IPS DF 19.7 (cell line): ENCODE results near the gene GALNT9.
A peak's percentile ranks its signal among the peaks of the same experiment; 100 is the strongest.

Experiments
- DNase-seq: peaks from one replicate; pipeline ENCODE4 v3.0.0-alpha.2; 2013; ENCODE audit warnings: low read depth, low spot score

The GALNT9 gene

DNA sequence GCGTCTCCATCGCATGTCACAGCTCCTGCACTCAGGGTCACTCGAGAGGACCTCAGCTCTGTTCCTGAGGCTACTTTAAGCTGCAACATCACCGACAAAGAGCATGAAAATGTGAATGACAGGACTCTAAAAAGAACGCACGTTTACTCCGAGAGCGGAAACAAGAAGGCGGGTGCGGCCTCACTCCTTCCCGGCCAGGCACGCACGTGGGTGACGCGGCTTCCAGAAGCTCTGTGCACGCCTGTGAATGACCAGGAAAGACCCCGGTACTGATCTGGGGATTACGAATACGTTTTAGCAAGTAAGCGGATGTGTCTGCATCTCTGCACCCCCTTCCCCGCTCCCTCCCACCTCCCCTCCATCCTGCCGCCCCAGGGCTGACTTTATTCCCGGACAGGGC lies 15.2 kb upstream of the GALNT9 start:
- no peak for DNase-seq

DNA sequence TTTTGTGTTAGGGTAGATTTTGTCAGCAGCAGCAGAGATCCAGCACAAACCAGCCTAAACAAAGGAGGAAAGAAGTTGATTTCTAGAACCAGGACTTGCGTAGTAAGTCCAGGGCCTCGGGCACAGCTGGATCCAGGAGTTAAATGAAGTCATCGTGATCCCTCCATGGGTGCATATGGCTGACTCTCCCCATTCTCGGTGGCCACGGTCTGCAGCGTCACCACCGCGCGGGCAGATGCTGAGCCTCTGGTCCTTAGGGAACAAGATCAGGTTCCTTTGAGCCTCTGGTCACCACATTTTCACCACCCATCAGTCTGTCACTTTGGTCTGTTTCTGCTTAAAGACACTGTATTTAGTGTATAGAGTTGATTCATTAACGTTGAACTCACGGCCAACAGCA lies 14.8 kb upstream of the GALNT9 start:
- DNase-seq, result no peak

DNA sequence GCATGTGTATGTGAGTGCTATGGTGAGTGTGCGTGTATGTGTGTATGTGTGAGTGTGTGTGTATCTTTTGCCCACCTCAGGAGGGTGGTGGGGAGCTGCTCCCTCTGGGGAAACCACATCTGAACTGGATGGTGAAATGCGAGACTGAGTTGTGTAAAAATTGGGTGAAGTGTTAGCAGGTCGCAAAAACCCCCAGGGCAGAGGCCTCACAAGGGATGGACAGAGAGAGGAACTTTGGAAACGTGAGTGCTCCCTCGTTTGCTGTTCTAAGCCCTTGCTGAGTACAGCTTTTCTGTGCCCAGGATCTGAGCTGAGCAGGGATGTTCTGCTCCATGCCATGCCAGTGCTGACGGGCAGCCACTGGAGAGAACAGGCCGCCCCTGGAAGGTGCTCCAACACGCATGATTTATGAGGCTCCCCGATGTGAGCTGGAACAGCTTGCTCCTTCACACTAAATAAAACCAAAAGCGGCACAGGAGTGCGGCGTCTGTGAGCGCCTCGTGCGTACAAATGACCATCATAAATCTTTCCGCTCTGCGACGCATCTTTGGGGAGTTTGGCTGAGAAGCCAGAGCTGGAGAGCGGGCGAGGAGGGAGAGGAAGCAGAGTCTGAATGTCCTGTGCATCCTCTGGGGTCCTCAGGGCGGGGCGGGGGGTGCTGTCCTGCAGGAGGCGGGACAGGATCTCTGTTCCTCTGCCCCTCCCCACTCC lies 14.1 kb upstream of the GALNT9 start:
- no peak for DNase-seq

DNA sequence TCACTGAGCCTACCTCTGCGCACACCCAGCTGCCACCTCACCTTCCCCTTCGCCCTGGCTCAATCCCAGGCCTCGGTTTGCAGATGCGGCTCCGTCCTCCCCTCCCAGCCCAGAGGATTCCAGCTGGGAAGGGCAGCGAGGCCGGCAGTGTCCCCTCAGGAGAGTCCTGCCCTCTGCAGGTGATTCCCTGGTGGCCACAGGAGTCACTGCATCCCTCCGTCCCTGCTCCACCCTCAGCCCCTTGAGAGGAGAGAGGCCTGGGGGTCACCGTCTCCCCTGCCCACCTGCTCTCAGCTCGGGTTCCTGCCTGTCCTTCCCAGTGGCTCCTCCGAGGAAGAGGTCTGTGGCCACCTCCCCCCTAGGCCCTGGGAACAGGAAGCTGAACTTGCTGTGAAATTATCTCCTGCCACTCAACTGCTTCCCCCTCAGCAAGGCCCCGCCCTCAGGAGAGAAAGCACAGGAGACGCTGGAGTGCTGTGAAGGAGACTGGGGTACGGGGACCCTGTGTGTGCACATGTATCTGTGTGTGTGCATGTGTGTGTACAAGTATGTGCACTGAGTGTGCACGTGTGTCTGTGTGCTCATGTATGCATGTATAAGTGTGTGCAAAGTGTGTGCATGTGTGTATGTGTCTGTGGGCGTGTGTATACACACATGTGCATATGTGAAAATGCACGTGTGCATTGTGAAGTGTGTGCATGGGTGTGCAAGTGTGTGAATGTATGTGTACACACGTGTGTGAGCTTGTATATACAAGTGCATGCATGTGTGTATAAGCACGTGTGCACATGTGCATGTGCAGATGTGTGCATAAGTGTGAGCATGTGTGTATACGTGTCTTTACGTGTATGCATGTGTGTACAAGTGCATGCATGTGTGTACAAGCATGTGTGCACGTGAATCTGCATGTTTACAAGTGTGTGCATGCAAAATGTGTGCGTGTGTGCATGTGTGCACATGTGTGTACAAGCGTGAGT lies 13.2 kb upstream of the GALNT9 start:
- DNase-seq, result peak; percentile 33

DNA sequence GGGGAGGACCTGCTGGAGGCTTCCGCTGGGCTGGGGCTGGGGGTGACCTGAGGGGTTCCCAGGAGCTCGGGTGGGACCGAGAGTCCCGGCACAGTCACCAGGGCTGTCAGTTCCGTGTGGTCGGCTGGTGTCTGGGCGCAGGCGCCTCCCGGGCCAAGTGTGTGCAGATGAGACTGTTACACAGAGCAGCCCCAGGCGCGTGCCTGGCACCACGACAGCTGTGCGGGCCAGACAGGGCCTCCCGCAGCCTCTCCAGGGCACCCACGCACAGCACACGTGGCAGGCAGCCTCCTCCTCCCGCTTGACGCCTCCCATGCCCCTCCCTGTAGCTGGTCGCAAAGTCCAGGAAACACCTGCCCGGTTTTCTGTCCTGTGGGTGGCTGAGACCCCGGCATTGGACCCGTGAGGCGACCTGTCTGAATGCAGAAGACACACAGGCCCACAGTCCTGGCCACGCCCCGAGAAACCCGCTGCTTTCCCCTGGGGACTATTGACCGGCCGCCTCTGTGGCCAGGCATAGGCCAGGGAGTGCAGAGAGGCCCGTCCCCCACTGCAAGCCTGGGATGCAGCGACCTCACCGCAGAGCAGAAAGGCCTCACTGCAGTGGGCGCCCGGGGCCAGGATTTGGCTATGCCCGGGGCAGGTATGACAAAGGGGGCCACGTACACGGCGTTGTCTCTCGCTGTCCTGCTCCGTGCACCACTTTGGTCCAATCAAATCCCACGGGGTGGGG lies 12.1 kb upstream of the GALNT9 start:
- DNase-seq, result no peak

DNA sequence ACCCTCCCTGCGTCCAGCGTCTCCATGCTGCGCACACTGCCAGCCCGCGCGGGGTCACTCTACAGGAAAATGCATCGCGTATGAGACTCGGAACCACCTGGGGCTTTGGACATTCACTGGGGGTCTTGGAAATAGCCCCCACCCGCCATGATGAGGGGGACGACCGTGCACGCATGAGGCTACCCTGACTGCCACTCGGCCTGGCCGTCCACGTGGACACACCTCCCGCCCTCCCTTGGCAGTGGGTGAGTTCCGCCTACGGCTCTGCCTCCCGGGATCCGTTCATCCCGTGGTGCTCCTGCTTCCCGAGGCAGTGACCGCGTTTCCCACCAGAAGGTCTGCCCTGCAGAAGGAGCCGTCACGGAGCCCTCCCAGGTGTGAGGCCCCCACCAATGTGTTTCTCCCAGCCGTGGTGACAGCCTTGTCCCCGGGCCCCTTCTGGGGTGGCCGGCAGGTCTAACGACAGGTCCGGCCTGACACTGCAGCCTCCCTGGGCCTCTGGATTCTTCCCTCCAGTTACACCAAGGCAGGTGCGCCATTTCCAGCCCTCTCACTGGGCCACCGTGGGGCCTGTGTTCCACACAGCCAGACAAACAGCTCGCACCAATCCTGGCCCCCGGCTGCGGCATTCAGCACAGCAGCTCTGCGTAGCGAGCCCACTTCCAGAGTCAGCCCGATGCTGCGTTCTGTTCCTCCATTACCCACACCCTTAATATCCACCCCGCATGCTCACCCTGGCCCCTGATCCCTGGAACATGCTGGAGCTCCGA lies 11.1 kb upstream of the GALNT9 start:
- DNase-seq, result no peak

DNA sequence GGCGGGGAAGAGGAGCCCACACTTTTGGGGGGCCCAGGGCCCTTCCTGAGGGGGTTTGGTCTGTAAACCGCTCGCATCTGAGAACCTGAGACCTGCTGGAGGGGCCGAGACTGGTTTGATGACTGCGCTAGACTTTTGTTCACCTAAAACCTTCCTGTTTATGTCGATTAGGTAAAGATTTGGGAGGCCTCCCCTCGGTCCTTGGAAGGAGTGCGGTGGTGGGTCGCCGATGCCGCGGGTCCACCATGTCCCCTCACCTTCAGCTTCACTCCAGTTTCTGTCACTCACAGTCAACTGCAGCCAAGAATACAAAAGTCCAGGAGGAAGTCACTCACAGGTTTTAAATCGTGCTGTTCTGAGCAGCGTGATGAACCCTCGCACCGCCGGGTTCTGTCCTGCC lies 10.5 kb upstream of the GALNT9 start:
- DNase-seq, result no peak

DNA sequence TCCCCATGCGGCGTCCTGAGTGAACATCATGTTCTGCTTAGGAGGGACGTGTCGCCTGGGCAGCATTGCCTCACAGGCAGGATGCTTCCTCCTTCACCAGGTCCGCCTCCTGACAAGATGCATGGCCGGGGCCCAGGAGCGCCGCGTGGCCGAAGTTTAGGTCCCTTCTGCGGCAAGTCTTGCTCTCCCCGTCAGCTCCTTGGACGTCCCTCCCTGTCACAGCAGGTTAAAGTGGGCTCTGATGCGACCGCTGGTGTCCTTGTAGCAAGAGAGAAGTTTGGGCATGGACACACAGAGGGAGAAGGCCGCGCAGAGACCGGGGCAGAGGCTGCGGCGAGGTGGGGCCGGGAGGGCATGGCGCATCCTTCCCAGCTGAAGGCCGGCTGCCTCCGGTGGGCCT lies 9.4 kb upstream of the GALNT9 start:
- no peak for DNase-seq

DNA sequence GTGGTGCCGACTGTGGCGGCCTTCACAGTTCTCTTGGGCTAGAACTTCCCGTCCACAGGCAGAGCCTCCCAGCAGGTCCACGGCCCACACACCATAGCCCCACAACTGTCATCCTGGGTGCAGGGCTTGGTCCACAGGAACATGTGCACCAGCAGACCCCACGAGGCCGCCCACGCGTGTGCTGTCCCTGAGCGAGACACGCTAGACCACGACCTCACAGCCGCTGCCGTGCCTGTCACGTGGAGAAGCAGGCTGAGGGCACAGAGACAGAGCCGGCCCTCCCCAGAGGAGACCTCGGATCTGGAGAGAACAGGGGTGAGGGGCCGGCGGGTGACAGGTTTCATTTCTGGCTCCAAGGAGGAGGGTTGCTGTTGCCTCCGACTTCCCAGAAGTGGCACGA lies 8.9 kb upstream of the GALNT9 start:
- no peak for DNase-seq

DNA sequence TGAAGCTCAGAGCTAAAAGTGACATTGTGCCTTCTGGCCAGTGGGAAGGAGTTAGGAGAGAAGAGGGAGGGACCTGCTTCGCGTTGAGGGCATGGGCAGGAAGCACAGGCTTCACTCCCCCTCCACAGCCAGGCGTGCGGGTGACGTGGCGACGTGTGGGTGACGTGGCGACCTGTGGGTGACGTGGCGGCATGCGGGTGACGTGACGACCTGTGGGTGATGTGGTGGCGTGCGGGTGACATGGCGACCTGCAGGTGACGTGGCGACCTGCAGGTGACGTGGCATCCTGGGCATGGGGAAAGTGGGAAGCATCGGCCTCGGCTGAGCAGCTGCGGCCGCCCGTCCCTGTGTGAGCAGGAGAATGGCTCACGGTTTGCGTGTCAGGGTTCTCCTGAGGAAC lies 8.2 kb upstream of the GALNT9 start:
- DNase-seq, result no peak

DNA sequence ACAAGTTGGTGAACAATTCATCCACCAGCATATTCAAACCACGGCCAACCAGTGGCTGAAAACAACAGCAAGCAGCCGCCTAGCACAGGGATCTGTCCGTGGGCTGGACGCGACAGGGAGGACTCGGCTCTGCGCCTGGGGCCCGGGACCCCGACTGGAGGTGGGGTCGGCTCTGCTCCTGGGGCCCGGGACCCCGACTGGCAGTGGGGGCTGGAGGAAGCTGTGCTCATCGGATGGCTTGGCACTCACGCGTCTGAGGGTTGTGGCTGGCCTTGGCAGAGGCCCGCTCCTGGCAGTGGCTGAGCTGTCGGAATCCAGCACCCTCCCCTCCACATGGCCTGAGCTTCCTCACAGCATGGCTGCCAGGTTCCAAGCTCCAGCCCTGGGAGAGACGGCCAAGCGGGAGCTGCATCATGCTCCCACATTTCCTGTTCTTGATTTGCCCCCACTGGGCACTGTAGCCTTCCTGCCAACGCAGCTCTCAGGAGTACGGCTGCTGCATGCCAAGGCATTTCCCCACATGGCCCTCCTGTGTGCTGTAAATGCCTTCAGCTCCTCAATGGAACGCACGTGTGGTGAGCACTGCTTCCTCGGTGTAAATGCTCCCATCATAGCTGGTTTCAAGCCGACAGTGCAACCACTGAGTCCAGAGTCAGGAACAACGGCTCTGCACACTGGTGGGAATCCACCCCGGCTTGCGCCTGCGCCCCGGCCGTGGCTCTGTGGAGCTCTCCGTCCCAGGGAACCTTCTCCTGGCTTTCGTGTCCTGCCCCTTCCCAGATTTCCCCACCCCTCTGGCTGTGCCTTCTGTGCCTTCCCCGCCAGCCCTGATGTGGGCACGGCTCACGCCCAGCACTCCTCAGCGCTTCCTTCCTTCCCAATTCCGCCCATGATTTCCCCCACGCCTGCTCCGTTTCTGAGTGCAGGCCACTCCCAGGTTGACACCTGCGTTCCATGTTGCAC lies 7.3 kb upstream of the GALNT9 start:
- DNase-seq, result no peak

DNA sequence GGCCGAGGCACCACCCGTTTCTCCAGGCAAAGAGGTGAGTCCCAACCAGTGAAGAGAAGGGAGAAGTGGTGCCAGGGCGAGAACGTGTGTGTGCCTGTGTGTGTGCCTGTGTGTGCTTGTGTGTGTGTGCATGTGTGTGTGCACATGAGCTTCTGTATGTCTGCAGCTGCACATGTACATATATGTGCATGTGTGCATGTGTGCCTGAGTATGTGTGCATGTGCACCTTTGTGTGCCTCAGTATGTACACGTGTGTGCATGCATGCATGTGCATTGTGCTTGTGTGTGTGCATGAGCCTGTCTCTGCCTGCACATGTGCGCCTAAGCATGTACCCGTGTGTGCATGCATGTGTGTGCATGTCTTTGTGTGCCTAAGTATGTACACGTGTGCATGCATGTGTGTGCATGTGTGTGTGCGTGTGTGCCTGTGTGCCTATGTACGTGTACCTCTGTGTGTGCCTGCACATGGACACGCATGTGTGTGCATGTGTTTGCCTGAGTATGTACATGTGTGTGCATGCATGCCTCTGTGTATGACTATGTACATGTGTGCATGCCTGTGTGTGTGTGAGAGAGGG lies 5.9 kb upstream of the GALNT9 start:
- no peak for DNase-seq

DNA sequence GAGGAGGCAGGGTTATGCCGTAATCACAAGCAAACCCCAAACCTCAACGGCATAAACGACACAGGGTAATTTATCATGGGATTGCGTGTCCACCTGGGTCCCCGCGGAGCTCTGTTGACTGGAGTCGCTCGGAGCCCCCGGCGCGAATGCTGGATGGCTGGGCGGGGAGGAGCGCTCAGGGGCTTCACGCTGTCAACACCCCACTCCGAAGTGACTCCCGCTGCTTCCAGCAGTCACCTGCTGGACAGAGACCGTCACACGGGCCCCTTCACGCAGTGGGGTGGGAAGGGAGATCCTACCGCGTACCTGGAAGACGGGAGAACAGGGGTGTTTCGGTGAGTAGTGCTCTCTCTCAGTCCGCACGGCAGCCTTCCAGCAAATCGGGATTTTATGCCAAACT lies 4.4 kb upstream of the GALNT9 start:
- no peak for DNase-seq

DNA sequence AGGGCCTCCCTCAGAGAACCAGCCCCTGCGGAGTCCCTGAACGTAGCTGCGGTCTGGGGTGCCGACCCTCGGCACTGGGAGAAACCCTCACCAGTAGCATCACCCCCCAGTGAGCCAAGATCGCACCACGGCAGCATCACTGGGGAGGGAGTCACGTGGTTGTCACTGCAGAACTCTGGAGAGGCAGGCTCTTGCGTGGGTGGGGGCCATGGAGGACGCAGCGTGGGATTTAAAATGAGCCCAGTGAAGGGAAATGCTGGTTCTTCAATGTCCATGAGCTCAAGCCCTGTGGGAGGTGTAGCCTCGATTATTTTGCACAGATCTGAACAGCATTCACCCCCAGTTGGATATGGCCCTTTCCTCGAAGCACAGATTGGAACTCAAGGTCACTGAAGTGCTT lies 3.9 kb upstream of the GALNT9 start:
- no peak for DNase-seq

DNA sequence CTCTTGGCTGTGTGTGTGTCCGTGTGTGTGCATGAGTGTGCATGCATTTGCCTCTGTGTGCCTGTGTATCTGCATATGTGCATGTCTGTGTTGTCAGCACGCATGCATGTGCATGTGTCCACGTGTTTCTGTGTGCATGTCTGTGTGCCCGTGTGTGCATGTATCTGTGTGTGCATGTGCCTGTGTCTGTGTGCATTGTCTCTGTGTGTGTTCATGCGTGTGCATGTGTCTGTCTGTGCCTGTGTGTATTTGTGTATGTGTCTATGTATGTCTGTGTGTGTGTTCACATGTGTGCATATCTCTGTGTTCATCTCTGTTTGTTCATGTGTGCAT lies 1.1 kb upstream of the GALNT9 start:
- no peak for DNase-seq

DNA sequence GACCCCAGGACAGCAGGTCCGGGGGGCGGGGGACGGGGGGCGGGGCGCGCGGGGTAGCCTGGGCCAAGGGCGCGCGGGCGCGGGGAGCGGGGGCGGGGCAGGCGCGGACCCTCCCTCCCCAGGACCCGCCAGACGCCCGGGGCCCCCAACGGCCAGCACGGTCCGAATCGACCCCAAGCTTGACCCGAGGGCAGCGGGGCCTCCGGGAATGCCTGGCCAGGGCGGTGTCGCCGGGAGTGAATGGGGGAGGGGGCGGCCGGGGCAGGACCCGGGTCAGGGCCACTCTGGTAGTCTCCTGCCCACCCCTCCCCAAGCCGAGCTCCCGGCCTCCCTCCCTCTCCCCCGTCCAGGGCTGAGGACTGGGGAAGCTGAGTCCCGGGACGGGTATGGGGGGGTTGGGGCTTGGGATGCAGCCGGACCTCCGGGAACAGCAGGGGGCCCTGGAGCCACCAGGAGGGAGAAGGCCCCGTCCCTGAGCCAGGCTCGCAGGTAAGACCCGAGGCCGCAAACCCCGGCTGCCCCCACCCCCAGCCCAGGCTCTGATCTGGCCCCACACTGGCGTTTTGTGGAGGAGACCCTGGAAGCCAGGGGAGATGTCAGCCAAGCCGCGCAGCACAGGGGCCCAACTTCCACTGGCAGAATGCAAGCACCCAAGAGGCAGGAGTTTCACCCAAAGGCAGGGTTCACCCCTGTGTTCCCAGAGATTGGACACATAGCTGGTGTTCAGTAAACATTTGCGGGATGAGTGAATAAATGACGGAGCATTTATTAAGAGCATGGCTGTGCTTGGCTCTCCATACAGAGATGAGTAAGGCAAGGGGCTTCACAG lies 545 bp upstream of the GALNT9 start:
- DNase-seq, result no peak

DNA sequence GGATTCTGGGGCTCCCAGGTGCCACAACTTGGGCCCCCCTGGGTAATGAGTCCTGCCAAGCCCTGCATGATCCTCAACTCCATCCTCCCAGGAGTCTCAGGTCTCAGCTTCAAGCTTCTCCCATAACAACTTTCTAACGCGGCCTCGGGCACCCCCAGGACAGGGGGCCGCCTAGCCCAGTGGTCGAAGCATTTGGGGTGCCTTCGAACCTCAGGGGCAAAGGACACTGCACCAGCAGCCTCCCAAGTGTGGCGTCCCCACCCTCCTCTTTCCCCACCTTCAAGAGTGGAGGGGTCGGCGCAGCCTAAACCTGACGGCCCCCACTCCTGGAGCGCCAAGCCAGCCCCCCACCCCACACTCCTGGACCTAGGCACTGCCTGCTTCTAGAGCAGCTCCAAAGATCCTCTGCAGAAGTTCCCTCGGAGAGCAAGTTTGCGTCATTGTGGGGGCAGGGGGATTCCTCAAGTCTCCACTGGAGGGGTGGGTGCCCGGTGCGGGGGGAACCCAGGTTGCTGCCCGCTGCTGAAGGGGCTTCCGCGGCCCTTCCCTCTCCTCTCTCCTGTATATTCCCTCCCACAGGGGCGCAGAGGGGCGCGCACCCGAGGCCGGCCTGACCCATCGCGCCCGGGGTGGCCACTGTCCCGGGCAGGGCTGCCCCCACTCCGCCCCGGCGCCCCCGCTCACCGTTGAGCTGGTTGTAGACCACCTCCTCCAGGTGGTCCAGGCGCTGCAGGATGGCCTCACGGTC lies 933 bp downstream of the GALNT9 start:
- DNase-seq, result no peak

DNA sequence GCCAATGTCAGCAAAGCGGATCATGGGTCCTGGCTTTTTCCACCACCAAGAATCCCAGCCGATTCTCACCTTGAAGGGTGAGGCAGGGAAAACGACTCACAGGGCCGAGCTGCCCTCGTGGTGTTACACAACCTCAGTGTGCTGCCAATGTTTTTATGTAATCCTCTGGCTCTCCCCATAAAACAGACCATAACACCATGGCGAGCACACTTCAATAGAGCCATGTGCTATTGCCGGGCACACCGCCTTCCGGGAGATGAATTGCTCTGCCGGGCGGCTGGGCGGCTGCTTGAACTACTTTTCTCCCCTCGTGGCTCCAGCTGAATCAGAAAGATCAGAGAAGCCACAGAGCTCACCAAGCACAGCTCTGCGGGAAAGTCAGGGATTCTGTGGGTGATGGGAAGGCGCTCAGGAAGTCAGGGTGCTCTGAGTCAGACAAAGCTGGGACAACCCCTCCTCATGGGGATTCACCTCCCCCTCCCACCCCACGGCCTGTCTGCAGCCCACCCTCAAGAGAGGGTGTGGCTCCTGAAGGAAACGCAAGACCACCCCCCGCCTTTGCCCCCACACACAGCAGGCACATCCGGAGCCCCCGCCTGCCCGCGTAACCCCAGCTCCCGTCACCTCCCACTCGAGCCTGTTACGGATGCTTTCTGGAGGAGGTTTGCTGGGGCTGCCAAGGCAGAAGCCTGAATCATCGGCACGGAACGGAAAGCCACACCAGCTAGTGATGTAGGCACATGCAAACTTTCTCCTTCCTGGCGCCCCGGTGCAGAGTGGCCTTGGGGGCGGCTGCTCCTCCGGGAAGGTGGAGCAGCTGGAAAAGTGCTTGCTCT lies 1.8 kb downstream of the GALNT9 start:
- no peak for DNase-seq
